Fibroblast of lung (primary cell): ENCODE data around the gene NOS3. TPM values are rescaled to one million over a fixed set of nuclear protein-coding genes. Genes with fewer than 3 reads are reported as not detected.

Experiments used
- DNase-seq, 2 donors: peaks; one replicate each; pipeline versions ENCODE4 v3.0.0 to v3.0.0-alpha.2; 2010; ENCODE audit warnings: low read depth in 2 of 2
- H2AFZ ChIP-seq: 2 replicates; pipeline ENCODE4 v1.5.1; 2012; ENCODE audit warnings: low read length, control low read depth, inconsistent platforms
- H3K27ac ChIP-seq: 2 replicates; pipeline ENCODE4 v1.5.1; 2011; ENCODE audit warnings: low read length, control low read depth; ENCODE audit not compliant: insufficient read depth
- H3K27me3 ChIP-seq: 2 replicates; pipeline ENCODE4 v1.5.1; 2011; ENCODE audit warnings: mild to moderate bottlenecking, low read length; ENCODE audit not compliant: control insufficient read depth, insufficient read depth
- H3K36me3 ChIP-seq: 2 replicates; pipeline ENCODE4 v1.5.1; 2011; ENCODE audit warnings: low read length; ENCODE audit not compliant: control insufficient read depth, insufficient read depth
- H3K4me1 ChIP-seq: 2 replicates; pipeline ENCODE4 v1.5.1; 2011; ENCODE audit warnings: low read length; ENCODE audit not compliant: control insufficient read depth, insufficient read depth; ENCODE audit errors: extremely low read depth
- H3K4me2 ChIP-seq: 2 replicates; pipeline ENCODE4 v1.5.1; 2011; ENCODE audit warnings: low read length, control low read depth; ENCODE audit not compliant: insufficient read depth; ENCODE audit errors: extremely low read depth
- H3K4me3 ChIP-seq, 4 experiments: fragments of 200-600 bp in 1 of 4; sonication (generic) in 1 of 4; replicated peaks in 1 of 4; 2 replicates each; pipeline ENCODE4 v1.5.1; 2011 to 2016; ENCODE audit warnings: low read length in 4 of 4, low read depth in 3 of 4, mild to moderate bottlenecking in 3 of 4, control low read depth in 2 of 4, inconsistent platforms in 1 of 4, mixed read lengths in 1 of 4; ENCODE audit not compliant: insufficient read depth in 1 of 4; ENCODE audit errors: control extremely low read depth in 1 of 4
- H3K79me2 ChIP-seq: 2 replicates; pipeline ENCODE4 v1.5.1; 2012; ENCODE audit warnings: mild to moderate bottlenecking, low read length, inconsistent platforms; ENCODE audit not compliant: control insufficient read depth, insufficient read depth
- H3K9ac ChIP-seq: 2 replicates; pipeline ENCODE4 v1.5.1; 2011; ENCODE audit warnings: mild to moderate bottlenecking, low read length, control low read depth; ENCODE audit not compliant: insufficient read depth
- H3K9me3 ChIP-seq: 2 replicates; pipeline ENCODE4 v1.5.1; 2012; ENCODE audit warnings: low read depth, low read length; ENCODE audit not compliant: control insufficient read depth, insufficient read depth
- H4K20me1 ChIP-seq: 2 replicates; pipeline ENCODE4 v1.5.1; 2011; ENCODE audit warnings: low read length; ENCODE audit not compliant: control insufficient read depth, insufficient read depth; ENCODE audit errors: extremely low read depth
- EZH2 ChIP-seq: IDR thresholded peaks from 2 replicates; pipeline ENCODE4 v1.5.1; 2012; ENCODE audit warnings: low read length, control low read depth, mild to moderate bottlenecking; ENCODE audit errors: missing control alignments
- polyA plus RNA-seq, 2 donors: library from polyadenylated mRNA; depleted of rRNA in 1 of 2; stranded (reverse) in 1 of 2; unstranded in 1 of 2; fragments of >200 nt; gene quantifications; 2 replicates each; pipeline ENCODE4 v1.2.1, GENCODE V29; 2011 to 2012; ENCODE audit warnings: missing spikeins in 1 of 2
- total RNA-seq: library from RNA; depleted of rRNA; stranded (reverse); fragments of >200 nt; gene quantifications from 2 replicates; pipeline ENCODE4 v1.2.1, GENCODE V29; 2014
- TF ChIP-seq, protein P1 (sequence below), 2 donors: IDR thresholded peaks in 1 of 2; conservative IDR thresholded peaks in 1 of 2; 1 replicate in 1 of 2; 2 replicates in 1 of 2; pipeline ENCODE4 v1.5.1; 2011 to 2012; ENCODE audit warnings: low read length in 2 of 2, control low read depth in 1 of 2, inconsistent platforms in 1 of 2, low read depth in 1 of 2, mild to moderate bottlenecking in 1 of 2

NOS3 gene
- total and polyA plus RNA-seq, 2 donors (not counting 1 experiment from before 2014, with no cell fraction given): 0.12 to 0.50 TPM

DNA sequence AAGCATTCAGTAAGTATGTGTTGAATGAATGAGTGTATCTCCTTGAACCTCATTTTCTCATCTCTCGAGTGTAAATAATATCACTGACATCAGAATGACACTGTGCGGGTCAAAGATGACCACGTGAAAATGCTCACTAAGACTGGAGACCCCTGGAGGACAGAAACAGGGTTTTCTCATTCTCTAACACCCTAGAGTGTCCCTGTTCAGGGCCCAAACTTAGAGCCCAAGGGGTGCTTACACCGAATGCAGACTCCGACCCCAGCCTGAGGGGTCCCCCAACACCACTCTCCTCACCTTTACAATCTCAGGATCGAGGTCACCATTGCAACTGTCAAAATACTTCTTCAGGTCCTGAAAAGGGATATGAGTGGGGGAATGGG is 65.5 kb downstream of the NOS3 start:
- DNase-seq: no peak
- Histone ChIP-seq H3K79me2 (peaks cover 14% of the 10 kb centered on the region), H2AFZ (no peak overlapping the region), H3K9me3 (no peaks in the 10 kb centered on the region), H4K20me1 (no peaks in the 10 kb centered on the region), H3K4me3 (no peak overlapping the region), H3K36me3 (no peaks in the 10 kb centered on the region), H3K4me2 (peak overlapping the region; percentile 29), H3K27me3 (no peaks in the 10 kb centered on the region), H3K9ac (no peak overlapping the region), H3K4me1 (peaks cover 15% of the 10 kb centered on the region), H3K27ac (no peak overlapping the region)
- no peak for TF ChIP-seq EZH2
- TF ChIP-seq, protein P1, sequence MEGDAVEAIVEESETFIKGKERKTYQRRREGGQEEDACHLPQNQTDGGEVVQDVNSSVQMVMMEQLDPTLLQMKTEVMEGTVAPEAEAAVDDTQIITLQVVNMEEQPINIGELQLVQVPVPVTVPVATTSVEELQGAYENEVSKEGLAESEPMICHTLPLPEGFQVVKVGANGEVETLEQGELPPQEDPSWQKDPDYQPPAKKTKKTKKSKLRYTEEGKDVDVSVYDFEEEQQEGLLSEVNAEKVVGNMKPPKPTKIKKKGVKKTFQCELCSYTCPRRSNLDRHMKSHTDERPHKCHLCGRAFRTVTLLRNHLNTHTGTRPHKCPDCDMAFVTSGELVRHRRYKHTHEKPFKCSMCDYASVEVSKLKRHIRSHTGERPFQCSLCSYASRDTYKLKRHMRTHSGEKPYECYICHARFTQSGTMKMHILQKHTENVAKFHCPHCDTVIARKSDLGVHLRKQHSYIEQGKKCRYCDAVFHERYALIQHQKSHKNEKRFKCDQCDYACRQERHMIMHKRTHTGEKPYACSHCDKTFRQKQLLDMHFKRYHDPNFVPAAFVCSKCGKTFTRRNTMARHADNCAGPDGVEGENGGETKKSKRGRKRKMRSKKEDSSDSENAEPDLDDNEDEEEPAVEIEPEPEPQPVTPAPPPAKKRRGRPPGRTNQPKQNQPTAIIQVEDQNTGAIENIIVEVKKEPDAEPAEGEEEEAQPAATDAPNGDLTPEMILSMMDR (conservative IDR thresholded peaks at IDR 0.05 in 1 of 2, IDR thresholded peaks at IDR 0.05 in 1 of 2; ENCODE audit: low read depth in 1 of 2, low read length in 2 of 2): no peak

DNA sequence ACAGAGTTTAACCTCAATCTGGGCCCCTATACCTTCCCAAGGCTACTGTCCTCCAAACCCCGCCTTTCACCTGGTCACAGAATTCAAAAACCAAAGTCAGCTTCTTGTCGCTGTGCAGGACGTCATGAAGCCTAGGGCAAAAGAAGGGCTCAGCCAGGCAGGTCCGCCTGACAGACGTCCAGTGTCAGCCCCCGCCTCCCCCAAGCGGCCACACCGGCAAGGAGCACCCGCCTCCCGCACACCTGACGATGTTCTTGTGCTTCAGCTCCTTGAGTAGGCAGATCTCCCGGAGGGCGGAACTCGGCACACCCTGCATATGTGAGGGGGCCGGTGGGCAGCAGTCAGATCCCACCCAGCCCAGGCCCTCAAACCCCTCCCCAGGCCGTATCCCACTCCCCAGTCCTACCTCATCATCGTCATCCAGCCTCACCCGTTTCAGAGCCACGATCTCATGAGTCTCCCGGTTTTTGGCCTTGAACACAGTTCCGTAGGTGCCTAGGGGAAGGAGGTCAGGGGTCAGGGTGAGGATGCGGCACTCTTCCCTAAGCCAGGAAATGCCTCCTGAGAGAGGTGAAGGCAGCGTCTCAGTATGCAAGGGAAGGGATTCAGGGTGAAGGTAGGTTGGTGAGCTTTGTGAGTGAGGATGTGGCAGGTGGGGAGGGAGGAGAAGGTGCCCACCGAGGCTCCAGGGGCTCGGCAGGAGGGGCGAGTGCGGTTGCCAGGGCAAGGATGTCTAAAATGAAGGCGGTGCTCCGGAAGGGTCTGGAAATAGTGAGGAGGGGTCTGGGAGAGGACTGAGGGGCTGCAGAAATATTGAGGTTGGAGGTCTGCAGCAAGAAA is 66.1 kb downstream of the NOS3 start:
- H2AFZ ChIP-seq: no peak overlapping the region
- no peak for TF ChIP-seq EZH2
- TF ChIP-seq, protein P1 (conservative IDR thresholded peaks at IDR 0.05 in 1 of 2, IDR thresholded peaks at IDR 0.05 in 1 of 2; ENCODE audit: low read depth in 1 of 2, low read length in 2 of 2): no peak
- H3K4me2 ChIP-seq: peak overlapping the region; percentile 85
- H3K27me3 ChIP-seq: no peaks in the 10 kb centered on the region
- H4K20me1 ChIP-seq: no peaks in the 10 kb centered on the region
- H3K4me1 ChIP-seq: peaks cover 17% of the 10 kb centered on the region
- H3K9me3 ChIP-seq: no peaks in the 10 kb centered on the region
- DNase-seq: no peak
- peaks cover 21% of the 10 kb centered on the region for H3K79me2 ChIP-seq
- H3K36me3 ChIP-seq: no peaks in the 10 kb centered on the region
- no peak overlapping the region for H3K9ac ChIP-seq
- H3K27ac ChIP-seq: no peak overlapping the region
- H3K4me3 ChIP-seq: peak overlapping the region; percentile 61 to 89 (median 78)

DNA sequence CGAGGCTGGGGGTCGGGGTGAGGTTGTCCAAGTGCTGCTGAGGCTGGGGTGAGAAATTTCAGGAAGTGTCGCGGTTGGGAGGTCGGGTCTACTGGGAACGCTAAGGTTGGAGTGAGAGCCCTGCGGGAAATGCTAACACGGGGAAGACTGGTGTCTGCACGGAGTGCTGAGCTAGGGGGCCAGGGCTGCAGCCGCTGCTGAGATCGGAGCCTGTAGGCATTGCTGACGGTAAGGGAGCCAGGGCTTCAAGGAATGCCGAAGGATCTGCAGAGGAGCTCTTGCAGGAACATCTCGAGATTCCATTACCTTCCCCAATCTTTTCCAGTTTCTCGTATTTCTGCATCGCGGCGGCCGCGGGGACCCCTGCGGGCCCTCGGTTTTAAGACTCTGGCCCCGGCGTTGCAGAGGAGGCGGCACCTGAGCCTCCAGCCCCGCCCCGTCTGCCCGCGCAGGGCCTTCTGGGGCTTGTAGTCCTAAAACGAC is 66.7 kb downstream of the NOS3 start, which contains the start of gene CDK5:
Gene CDK5, minus strand, starts transcription at position 392 of the 483 bp plus-strand sequence. Its CDS starts 49 bp downstream, at position 343.
- Histone ChIP-seq H3K27ac (peak within 1 kb of the TSS; percentile 93), H4K20me1 (no peaks in the 10 kb centered on the region), H3K9ac (peak within 1 kb of the TSS; percentile 54), H3K4me3 (peak within 1 kb of the TSS; percentile 61 to 89 (median 78)), H3K9me3 (no peaks in the 10 kb centered on the region), H3K36me3 (peaks cover 1% of the 10 kb centered on the region), H3K4me1 (peaks cover 21% of the 10 kb centered on the region), H3K4me2 (peak within 1 kb of the TSS; percentile 85), H3K27me3 (no peaks in the 10 kb centered on the region), H2AFZ (peak within 1 kb of the TSS; percentile 61), H3K79me2 (peaks cover 26% of the 10 kb centered on the region)
- no peak for DNase-seq
- TF ChIP-seq EZH2: no peak
- TF ChIP-seq, protein P1 (conservative IDR thresholded peaks at IDR 0.05 in 1 of 2, IDR thresholded peaks at IDR 0.05 in 1 of 2; ENCODE audit: low read depth in 1 of 2, low read length in 2 of 2): no peak
